RWPE2 (cell line): ENCODE data around the gene FNTB.

Experiments used
- ATAC-seq: fragments of 200-7000 bp; cut with Tn5 transposase; 3 replicates; pipeline ENCODE4 v1.9.1; 2021; ENCODE audit warnings: low read depth
- DNase-seq: peaks from one replicate; pipeline ENCODE4 v3.0.0-alpha.2; 2020; ENCODE audit warnings: low spot score
- H3K27ac ChIP-seq: fragments of 450-650 bp; 2 replicates; pipeline ENCODE4 v1.5.1; 2017; ENCODE audit warnings: mild to moderate bottlenecking; ENCODE audit not compliant: poor library complexity, severe bottlenecking
- H3K27me3 ChIP-seq: fragments of 250-450 bp; sonication (Bioruptor Pico); 2 replicates; pipeline ENCODE4 v1.5.1; 2021; ENCODE audit warnings: mild to moderate bottlenecking, moderate library complexity; ENCODE audit not compliant: insufficient read depth, poor library complexity, severe bottlenecking
- H3K36me3 ChIP-seq: fragments of 250-450 bp; sonication (Bioruptor Pico); 2 replicates; pipeline ENCODE4 v1.5.1; 2020; ENCODE audit warnings: low read depth, mild to moderate bottlenecking, moderate library complexity
- H3K4me1 ChIP-seq: fragments of 250-450 bp; sonication (Bioruptor Pico); 2 replicates; pipeline ENCODE4 v1.5.1; 2021; ENCODE audit warnings: mild to moderate bottlenecking, moderate library complexity; ENCODE audit not compliant: insufficient read depth, poor library complexity, severe bottlenecking
- H3K4me3 ChIP-seq: fragments of 250-450 bp; sonication (Bioruptor Pico); 2 replicates; pipeline ENCODE4 v1.5.1; 2021; ENCODE audit warnings: mild to moderate bottlenecking, moderate library complexity; ENCODE audit not compliant: severe bottlenecking
- H3K9me3 ChIP-seq: fragments of 250-450 bp; sonication (Bioruptor Pico); 2 replicates; pipeline ENCODE4 v1.5.1; 2021; ENCODE audit warnings: mild to moderate bottlenecking, moderate library complexity; ENCODE audit not compliant: severe bottlenecking
- TF ChIP-seq, protein P1 (sequence below): fragments of 450-650 bp; IDR thresholded peaks from one replicate; pipeline ENCODE4 v1.5.1; 2017; ENCODE audit warnings: mild to moderate bottlenecking, moderate library complexity; ENCODE audit not compliant: poor library complexity, severe bottlenecking

FNTB gene

DNA sequence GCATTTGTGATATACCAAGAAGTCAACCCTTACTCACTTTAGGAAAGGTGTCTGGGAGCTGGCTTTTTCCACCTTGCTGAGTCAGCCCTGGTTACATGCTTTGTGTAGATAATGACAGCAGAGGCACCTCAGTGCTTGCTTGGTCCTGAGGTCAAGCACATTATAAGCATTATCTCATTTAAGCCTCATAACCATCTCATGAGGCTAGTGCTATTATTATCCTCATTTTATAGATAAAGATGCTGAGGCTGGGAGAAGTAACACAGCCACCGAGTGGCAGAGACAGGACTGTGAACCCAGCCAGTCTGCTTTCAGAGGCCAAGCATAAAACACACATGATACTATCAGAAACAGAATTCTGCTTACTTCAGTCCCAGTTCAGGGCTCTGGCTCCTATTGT lies 86.2 kb downstream of the FNTB start:
- no peak overlapping the region for H3K27ac ChIP-seq
- TF ChIP-seq, protein P1, sequence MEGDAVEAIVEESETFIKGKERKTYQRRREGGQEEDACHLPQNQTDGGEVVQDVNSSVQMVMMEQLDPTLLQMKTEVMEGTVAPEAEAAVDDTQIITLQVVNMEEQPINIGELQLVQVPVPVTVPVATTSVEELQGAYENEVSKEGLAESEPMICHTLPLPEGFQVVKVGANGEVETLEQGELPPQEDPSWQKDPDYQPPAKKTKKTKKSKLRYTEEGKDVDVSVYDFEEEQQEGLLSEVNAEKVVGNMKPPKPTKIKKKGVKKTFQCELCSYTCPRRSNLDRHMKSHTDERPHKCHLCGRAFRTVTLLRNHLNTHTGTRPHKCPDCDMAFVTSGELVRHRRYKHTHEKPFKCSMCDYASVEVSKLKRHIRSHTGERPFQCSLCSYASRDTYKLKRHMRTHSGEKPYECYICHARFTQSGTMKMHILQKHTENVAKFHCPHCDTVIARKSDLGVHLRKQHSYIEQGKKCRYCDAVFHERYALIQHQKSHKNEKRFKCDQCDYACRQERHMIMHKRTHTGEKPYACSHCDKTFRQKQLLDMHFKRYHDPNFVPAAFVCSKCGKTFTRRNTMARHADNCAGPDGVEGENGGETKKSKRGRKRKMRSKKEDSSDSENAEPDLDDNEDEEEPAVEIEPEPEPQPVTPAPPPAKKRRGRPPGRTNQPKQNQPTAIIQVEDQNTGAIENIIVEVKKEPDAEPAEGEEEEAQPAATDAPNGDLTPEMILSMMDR, result no peak
- DNase-seq (no peak), ATAC-seq (no peak)
- no peaks in the 10 kb centered on the region for H3K9me3 ChIP-seq
- no peak overlapping the region for H3K4me3 ChIP-seq
- H3K36me3 ChIP-seq, result peaks cover 34% of the 10 kb centered on the region
- H3K4me1 ChIP-seq, result peaks cover 11% of the 10 kb centered on the region
- no peaks in the 10 kb centered on the region for H3K27me3 ChIP-seq

DNA sequence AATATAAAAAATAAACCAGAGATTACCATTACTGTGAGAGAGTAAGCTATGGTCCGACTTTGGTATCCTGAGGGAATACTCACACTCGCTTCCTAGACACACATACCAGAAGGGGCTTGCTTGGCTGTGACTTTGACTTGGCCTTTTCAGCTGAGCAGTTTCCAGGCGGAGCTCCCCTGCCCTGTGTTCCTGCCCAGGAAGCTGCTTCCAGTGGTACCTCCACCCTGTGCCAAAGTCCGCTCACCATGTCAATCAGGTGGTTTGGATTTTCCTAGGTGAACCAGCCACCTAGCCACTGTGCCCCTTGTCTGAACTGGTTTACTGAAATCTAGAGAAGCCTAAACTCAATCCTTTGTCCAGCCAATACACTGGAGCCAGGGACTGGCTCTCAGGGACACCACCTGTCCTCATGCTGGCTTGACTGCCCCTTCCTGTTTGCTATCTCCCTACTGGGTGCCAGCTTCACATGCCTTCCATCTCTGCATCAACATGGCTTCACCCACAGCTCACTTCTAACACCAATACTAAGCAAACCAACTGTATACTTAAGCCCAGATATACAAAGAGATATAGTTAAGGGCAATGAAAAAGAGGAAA lies 87.0 kb downstream of the FNTB start:
- Histone ChIP-seq H3K27ac (no peak overlapping the region), H3K4me1 (peaks cover 11% of the 10 kb centered on the region), H3K36me3 (peaks cover 37% of the 10 kb centered on the region), H3K9me3 (no peaks in the 10 kb centered on the region), H3K27me3 (no peaks in the 10 kb centered on the region), H3K4me3 (no peak overlapping the region)
- DNase-seq (no peak), ATAC-seq (no peak)
- TF ChIP-seq, protein P1, result no peak

DNA sequence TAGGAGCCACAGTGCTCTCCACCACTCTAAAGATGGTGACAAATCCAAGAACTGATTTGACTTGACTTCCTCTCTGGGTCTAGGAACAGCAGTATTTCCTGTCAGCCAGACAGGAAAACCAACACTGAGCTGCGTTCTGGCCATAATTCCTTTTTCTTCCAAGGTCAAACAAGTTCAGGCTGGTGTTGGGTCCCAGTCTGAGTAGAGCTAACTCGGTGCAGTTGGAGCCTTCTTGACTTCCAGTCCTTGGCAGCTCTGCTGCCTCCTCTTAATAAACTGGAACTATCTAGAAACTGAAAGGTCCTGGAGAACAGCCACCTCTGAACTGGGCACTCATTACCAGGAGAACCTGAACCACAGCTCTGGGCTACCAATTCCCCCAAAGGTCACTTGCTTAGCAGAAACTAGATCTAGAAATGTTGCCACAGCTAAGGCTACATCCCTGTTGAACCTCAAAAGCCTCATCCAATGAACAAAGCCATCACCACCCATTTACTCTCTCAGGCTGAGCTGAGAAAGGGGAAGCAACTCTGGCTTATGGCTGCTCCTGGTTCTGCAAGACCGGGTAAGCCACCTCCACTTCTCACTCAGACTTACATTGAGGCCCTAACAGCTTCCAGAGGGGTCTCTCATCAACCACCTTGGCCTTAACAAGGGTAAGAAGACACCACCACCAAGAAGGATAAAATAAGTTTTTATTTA lies 87.9 kb downstream of the FNTB start:
- H3K36me3 ChIP-seq, result peaks cover 45% of the 10 kb centered on the region
- H3K27me3 ChIP-seq, result no peaks in the 10 kb centered on the region
- no peak overlapping the region for H3K27ac ChIP-seq
- DNase-seq (no peak), ATAC-seq (no peak)
- H3K4me1 ChIP-seq, result peaks cover 11% of the 10 kb centered on the region
- no peaks in the 10 kb centered on the region for H3K9me3 ChIP-seq
- H3K4me3 ChIP-seq, result no peak overlapping the region
- TF ChIP-seq, protein P1, result no peak

DNA sequence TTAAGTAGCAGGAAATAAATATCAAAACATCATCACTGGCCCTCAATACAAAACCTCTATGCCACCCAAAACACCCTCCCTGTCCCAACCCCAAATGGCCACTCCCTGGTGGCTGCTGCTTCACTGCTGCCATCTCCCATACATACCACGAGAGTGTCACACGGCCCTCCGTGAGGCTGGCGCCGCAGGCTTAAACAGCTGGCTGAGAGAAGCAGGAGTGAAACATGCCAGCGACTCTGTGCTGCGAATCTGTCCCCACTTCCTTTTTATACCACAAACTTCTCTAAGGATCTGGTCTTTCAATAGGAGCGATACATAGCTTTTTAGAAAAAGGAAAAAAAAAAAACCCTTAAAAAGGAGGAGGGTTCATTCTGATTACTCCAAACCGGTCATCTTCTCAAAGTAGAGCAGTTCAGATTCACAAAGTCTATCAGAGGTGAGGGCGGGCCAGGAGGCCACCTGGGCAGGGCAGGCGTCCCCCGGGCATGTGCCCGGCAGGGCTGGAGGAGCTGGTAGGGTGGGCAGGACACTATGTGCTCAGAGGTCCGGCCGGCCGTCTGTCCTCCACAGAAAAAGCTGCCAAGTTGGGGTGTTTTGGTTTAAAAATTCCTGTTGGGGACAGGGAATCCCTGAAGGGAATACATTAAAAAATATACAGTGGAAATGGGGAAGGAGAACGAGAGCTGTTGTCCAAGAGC lies 89.1 kb downstream of the FNTB start:
- Histone ChIP-seq H3K27me3 (no peaks in the 10 kb centered on the region), H3K4me3 (no peak overlapping the region), H3K4me1 (peaks cover 6% of the 10 kb centered on the region), H3K9me3 (no peaks in the 10 kb centered on the region), H3K27ac (no peak overlapping the region), H3K36me3 (peaks cover 57% of the 10 kb centered on the region)
- ATAC-seq (no peak), DNase-seq (no peak)
- TF ChIP-seq, protein P1, result no peak
